Endometrium (tissue), 2 donors: Measurements from ENCODE around the gene NECTIN2.
"Not testable (repeated sequence)": the region's sequence is repeated elsewhere in the genome, so short reads cannot be mapped to it uniquely, and the experiment has no call there.

Experiments used
- FAIRE-seq: peaks from 2 replicates; lab custom pipeline; 2012; peaks lifted over from hg19 to GRCh38; lab: Jason Lieb, UNC
- donor health status: control.
- donor health status: control.

Gene NECTIN2

DNA sequence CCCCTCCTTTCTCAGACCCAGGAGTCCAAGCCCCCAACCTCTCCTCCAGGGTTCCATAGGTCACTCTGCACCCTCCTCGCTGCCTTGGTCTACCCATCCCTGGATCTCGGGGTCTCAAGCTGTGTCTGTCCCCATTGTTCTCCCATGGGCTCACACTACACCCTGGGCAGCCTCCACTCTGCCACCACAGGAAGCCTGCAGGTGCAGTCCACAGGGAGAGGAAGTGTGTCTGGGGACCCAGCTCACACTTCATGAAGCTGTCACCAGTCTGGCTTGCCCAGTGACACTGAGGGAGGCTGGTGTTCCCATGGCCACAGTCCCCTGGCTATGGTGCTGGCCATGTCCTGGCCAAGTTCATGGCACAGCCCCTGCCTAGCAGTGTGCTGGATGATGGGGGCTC is 5.3 kb downstream of the NECTIN2 start:
- FAIRE-seq = no peak

DNA sequence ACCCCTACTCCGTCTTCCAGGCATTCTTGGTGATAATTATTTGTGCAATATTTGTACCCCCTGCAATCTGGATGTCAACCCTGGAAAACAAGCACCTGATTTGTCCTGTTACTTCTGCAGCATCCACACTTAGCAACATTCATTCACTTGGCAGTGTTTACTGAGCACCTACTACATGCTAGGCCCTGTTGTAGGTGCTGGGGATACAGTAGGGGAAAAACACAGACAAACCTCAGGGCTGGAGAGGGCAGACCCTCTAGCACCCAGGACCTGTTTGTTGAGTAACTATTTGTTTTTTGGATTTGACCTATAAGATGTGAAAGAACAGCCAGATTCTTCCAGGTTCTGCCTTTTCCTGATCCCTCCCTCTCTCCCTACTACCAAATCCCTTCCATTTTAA is 9.5 kb downstream of the NECTIN2 start:
- no peak for FAIRE-seq

DNA sequence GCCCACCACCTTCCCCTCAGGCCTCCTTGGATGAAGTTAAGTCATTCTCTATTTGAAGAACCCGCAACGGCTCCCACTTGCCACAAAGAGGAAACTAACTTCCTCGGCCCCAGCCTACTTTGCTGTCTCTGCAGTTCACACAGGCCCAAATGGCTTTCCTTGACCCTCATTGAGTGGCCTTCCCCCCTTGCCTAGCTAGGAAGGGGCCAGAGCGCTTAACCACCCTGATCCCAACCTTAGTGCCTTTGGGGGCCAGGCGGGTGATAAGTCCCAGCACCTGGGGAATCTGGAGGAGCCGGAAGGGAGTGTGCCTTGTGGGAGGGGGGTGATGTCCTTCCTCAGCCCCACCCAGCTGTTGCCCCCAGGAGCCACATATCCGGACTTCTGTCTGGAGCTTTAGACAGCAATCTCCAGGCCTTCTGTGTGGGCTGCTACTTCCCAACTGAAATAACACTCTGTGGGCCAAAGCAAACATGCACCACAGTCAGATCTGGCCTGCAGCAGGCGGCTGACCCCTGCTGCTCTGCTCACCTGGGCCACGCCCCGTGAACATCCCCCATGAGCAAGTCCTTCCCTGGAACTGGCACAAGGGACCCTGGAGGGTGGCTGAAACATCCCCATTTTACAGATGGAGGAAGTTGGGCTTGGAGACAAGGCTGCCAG is 10.5 kb downstream of the NECTIN2 start:
- no peak for FAIRE-seq

DNA sequence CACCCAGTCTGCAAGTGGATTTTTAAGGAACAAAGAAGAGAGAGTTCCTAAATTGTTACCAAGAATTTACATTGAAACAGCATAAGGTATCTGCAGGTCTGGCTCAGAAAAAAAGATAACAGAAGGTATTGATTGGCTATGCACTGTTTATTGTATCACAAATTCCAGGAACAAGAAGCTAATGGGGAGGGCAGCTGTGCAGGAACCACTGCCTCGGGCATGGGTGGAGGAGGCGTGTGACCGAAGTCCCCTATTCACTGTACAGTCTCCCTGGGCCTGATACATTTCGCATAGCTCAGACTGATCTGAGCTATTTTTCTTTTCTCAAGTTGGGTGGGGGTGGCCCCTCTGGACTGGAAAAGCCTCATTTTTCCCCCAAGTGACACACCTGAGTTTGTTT is 11.7 kb downstream of the NECTIN2 start:
- no peak for FAIRE-seq

DNA sequence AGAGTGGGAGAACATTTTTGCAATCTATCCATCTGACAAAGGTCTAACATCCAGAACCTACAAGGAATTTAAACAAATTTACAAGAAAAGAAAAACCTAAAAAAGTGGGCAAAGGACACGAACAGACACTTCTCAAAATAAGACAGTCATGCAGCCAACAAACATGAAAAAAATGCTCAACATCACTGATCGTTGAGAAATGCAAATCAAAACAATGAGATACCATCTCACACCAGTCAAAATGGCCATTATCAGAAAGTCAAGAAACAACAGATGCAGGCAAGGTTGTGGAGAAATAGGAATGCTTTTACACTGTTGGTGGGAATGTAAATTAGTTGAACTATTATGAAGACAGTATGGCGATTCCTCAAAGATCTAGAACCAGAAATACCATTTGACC is 15.5 kb downstream of the NECTIN2 start:
- FAIRE-seq = not testable (repeated sequence)

DNA sequence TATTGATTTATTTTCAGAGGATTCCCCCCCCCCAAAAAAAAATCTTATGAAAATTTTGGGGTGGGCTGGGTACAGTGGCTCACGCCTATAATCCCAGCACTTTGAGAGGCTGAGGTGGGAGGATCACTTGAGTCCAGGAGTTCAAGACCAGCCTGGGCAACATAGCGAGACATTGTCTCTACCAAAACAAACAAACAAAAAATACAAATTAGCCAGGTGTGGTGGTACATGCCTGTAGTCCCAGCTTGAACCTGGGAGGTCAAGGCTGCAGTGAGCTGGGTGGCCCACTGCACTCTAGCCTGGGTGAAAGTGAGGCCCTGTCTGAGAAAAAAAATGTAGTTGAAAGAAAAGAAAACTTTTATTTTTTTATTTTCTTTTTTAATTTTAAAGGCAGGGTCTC is 17.9 kb downstream of the NECTIN2 start:
- no peak for FAIRE-seq

DNA sequence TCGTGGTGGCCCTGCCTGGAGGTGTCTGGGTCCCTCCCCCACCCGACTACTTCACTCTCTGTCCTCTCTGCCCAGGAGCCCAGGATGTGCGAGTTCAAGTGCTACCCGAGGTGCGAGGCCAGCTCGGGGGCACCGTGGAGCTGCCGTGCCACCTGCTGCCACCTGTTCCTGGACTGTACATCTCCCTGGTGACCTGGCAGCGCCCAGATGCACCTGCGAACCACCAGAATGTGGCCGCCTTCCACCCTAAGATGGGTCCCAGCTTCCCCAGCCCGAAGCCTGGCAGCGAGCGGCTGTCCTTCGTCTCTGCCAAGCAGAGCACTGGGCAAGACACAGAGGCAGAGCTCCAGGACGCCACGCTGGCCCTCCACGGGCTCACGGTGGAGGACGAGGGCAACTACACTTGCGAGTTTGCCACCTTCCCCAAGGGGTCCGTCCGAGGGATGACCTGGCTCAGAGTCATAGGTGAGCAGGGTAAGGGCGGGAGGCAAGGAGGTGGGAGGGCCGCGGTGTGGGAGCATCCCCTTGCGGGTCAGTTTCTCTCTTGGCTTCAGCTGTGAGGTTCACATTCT is 19.2 kb downstream of the NECTIN2 start:
- FAIRE-seq = no peak

DNA sequence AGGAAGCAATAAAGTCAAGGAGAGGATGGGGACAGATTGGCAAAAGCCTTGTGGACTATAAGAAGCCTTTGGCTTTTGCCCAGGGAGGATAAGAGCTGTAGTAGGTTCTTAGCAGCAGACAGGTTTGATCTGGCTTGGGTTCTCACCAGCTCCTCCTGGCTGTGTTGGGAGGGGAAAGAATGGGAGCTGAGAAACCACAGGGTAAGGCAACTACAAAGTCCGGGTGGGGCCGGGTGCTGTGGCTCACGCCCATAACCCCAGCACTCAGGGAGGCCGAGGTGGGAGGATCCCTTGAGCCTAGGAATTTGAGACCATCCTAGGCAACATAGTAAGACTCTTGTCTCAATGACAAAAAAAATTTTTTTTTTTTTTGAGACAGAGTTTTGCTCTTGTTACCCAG is 20.6 kb downstream of the NECTIN2 start:
- FAIRE-seq = no peak

DNA sequence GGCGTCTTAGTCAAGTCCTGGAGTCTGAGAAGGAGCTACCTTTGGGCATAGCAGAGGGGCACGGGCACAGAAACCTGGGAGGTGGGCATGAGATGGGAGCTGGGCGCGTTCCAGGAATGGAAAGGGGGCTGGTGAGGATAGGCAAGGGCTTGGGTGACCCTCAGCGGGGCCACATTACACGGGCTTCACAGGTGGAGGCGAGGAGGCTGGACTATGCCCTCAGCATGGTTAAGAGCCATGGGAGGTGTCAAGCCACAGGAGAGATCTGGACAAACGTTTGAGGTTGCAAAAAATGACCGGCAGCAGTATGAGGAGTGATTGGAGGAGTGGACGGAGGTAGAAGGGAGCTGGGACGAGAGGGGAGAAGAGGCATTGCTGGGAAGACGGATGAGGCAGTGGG is 21.5 kb downstream of the NECTIN2 start:
- no peak for FAIRE-seq

DNA sequence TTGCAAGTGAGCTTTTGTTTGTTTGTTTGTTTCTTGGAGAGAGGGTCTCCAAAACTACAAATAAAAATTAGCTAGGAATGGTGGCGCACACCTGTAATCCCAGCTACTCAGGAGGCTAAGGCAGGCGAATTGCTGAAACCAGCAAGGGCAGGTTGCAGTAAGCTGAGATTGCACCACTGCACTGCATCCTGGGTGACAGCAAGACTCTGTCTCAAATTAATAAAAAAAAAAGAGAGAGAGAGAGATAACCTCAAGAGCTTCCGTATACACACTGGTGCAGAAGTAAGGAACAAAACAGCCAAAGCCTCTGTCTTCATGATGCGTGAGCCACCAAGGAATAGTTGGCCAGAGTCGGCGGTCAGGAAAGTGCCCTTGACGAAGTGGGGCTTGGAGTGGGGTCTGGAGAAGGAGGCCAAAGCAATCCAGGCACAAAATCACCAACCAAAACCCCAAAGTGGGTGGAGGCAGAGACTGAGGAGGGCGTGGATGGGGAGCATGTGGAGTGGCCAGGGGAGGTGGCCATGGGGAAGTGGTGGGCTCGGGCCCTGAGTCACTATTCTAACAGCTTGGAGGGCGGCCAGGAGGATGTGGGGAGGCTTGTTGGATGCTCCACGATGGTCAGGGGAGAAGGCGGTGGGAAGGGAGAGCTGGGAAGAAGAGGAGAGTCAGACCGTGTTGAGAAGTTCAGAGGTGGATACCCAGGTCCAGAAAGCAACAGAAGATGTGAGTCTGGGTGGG is 23.8 kb downstream of the NECTIN2 start:
- FAIRE-seq = no peak

DNA sequence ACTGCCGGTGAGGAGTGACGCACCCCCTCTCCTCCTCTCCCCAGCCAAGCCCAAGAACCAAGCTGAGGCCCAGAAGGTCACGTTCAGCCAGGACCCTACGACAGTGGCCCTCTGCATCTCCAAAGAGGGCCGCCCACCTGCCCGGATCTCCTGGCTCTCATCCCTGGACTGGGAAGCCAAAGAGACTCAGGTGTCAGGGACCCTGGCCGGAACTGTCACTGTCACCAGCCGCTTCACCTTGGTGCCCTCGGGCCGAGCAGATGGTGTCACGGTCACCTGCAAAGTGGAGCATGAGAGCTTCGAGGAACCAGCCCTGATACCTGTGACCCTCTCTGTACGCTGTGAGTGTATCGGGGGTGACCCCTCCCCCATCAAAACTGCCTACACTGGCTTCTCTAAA is 25.7 kb downstream of the NECTIN2 start:
- no peak for FAIRE-seq

DNA sequence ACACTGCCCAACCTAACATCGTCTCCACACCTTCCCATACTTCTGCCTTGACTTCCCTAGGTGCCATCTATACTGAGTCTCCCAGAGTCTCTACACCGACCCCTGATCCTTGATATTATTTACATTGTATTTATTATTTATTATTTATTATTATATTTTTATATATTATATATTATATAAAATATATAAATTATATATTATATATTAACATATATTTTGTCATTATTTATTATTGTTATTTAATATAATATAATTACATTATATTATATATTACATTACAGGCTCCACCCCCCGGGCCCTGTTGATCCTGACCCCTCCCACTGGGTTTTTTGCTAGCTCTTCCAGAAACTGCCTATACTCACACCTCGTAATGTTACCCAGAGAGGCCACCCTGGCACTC is 26.6 kb downstream of the NECTIN2 start:
- no peak for FAIRE-seq

DNA sequence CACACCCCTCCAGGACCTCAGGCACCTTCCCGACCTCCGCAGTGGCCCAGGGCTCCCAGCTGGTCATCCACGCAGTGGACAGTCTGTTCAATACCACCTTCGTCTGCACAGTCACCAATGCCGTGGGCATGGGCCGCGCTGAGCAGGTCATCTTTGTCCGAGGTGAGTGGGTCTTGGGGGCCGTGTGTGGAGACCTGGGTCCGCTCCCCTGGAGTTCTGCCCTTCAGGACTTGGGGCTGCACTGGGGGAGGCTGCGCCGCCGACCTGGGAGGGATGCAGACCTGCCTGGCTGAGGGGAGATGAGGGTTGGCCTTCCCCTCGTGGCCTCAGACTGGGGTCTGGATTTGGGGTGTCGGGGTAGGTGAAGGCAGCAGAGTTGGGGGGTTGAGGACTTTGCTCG is 28.2 kb downstream of the NECTIN2 start:
- no peak for FAIRE-seq

DNA sequence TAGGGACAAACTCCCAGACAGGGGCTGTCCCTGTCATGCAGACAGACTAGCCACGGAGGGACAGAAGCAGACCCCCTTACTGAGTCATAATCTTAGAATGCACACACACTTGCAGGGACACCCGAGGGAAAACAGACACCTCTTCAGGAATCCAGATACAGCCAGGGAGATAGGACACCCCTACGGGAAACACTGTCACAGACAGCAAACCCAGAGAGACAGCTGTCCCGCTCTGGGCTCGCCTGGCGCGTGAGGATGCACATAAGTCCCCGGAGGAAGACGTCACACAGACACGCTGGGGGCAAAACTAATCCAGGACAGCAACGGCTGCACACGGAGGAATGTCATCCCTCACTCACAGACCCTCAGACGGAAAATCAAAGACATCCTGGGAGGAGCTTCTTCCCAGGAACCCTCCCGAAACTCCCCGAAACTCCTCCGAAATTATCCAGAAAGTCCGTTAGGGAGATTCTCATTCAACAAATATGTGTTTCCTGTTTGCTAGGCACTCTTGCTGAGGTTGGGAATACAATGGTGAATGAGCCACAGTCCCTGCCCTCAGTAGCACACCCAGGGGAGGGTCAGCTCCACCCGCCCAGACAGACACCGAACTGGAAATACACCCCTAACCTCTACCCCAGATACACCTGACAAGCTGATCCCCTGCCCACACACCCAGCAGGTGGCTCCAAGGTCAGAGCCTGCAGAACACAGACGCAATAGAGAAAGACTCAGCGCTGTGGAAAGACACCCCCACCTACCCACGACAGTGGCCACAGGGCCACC is 29.8 kb downstream of the NECTIN2 start:
- no peak for FAIRE-seq

DNA sequence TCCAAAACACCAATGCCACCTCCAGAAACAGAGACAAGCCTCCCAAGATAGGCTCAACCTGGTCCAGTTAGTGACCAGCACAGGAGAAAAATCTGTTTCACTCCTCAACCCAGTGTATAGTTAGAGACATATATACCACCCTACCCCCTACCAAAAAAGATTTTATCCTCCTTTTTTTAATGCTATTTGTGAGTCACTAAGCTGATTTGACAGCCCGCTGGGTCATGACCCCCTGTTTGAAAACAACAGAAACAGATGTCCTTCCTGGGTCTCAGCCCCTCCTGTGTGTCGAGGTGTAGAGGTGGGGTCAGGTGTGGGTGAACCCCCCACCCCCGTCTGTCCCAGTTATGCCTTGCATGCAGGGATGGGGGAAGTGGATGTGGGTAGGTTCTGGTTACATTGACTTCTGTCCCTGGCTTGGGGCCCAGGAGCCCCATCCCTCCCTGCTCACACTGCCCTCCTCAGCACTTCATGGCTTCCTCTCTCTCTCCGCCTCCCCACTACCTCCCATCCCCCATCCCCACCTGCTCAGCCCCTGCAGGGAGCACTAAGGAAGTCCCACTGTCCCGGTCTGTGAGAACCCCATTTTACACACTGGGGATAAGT is 30.9 kb downstream of the NECTIN2 start:
- FAIRE-seq = no peak

DNA sequence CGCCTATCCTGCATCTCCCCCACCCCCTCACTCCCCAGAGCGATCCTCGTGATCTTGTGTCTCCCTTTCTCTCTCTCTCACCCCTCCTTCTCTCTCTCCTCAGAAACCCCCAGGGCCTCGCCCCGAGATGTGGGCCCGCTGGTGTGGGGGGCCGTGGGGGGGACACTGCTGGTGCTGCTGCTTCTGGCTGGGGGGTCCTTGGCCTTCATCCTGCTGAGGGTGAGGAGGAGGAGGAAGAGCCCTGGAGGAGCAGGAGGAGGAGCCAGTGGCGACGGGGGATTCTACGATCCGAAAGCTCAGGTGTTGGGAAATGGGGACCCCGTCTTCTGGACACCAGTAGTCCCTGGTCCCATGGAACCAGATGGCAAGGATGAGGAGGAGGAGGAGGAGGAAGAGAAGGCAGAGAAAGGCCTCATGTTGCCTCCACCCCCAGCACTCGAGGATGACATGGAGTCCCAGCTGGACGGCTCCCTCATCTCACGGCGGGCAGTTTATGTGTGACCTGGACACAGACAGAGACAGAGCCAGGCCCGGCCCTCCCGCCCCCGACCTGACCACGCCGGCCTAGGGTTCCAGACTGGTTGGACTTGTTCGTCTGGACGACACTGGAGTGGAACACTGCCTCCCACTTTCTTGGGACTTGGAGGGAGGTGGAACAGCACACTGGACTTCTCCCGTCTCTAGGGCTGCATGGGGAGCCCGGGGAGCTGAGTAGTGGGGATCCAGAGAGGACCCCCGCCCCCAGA is 32.2 kb downstream of the NECTIN2 start:
- no peak for FAIRE-seq

DNA sequence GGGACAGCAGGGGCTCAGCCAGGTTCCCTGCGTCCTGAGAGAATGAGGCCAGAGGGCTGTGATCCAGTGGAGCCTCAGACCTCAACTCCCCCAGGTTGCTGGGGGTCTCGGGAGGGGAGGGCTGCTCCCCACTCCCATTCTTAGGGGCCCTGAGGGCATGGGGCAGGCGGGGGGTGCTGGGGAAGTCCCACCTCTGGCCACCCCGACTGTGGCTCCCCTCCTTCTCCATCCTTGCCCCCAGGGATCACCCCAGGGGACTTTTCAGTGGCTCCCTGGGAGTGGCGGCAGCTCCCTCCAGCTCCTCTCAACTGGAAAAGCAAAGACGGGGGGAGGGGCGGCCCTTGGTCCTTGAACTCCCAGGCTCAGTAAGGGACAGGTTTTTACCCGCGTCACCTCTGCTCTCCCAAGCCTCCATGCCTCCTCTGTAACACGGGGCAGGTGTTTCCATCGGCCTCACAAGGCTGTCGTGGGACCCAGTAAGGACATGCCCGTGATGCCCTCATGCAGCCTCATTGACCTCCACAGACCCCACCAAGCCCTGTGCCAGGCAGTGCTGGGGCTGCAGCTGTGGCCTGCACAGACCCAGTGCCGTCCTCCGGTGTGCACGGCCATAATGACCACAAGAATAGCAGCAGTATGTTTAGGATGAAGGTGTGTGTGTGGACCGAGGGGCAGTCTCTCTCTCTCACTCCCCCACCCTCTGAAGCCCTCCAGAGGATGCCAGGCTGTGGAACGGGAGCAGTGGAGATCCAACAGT is 33.4 kb downstream of the NECTIN2 start:
- FAIRE-seq = no peak

DNA sequence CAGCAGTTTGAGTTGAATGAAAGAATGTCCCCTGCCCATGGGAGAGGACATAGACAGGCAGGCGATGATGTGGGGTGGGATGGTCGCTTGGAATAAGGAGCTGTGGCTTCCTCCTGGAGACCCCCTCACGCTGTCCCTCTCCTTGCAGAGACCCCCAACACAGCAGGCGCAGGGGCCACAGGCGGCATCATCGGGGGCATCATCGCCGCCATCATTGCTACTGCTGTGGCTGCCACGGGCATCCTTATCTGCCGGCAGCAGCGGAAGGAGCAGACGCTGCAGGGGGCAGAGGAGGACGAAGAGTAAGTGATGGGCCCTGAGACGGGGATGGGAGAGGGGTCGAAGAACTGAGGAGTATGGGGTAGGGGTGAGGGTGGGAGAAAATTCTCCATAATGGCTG is 36.0 kb downstream of the NECTIN2 start:
- FAIRE-seq = no peak

DNA sequence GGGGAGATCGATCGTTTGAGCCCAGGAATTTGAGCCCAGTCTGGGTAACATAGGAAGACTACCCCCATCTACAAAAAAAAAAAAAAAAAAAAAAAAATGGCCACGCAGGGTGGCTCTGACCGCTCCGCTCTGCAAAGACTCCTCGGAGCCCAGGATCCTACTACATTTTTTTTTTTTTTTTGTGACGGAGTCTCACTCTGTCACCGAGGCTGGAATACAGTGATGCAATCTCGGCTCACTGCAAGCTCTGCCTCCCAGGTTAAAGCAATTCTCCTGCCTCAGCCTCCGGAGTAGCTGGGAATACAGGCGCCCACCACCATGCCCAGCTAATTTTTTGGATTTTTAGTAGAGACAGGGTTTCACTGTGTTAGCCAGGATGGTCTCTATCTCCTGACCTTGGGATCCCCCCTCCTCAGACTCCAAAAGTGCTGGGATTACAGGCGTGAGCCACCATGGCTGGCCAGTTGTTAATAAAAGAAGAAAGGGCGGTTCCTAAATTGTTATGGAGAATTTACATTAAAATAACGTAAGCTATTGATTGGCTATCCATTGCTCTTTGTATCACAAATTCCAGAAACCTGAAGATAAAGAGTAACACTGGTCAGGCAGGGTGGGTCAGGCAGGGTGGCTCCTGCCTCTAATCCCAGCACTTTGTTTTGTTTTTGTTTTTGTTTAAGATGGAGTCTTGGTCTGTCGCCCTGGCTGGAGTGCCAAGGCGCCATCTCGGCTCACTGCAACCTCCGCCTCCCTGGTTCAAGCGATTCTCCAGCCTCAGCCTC is 36.7 kb downstream of the NECTIN2 start:
- FAIRE-seq = not testable (repeated sequence)

DNA sequence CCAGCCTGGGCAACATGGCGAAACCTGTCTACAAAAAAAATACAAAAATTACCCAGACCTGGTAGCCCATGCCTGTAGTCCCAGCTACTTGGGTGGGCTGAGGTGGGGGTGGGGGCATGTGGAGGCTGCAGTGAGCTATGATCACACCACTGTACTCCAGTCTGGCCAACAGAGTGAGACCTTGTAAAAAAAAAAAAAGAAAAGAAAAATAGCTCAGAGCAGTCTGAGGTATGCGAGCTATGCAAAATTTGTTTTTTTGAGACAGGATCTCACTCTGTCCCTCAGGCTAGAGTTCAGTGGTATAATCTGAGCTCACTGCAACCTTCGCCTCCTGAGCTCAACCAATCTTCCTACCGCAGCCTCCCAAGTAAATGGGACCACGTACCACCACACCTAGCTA is 37.8 kb downstream of the NECTIN2 start:
- FAIRE-seq = no peak
